Uterus (tissue), 4 donors: ENCODE data around the gene CHMP4A. TPM values are rescaled to one million over a fixed set of nuclear protein-coding genes. Genes with fewer than 3 reads are reported as not detected.
"Not testable (repeated sequence)": the region's sequence is repeated elsewhere in the genome, so short reads cannot be mapped to it uniquely, and the experiment has no call there.

Experiments used
- DNase-seq, 2 donors: peaks; one replicate each; pipeline ENCODE4 v3.0.0-alpha.2; 2019 to 2020
- H3K27ac ChIP-seq, 2 donors: fragments of 200-600 bp; sonication (generic); 1 replicate in 1 of 2; 2 replicates in 1 of 2; pipeline ENCODE4 v1.5.1; 2016 to 2018
- H3K27me3 ChIP-seq, 2 donors: fragments of 200-600 bp; sonication (generic); one replicate each; pipeline ENCODE4 v1.5.1; 2018 to 2019; ENCODE audit warnings: control low read depth in 1 of 2
- H3K36me3 ChIP-seq, 2 donors: fragments of 200-600 bp; sonication (generic); one replicate each; pipeline ENCODE4 v1.5.1; 2019; ENCODE audit warnings: control low read depth in 1 of 2
- H3K4me1 ChIP-seq, 2 donors: fragments of 200-600 bp; sonication (generic); one replicate each; pipeline ENCODE4 v1.5.1; 2018 to 2019; ENCODE audit warnings: control low read depth in 1 of 2
- H3K4me3 ChIP-seq, 2 donors: fragments of 200-600 bp; sonication (generic); 1 replicate in 1 of 2; 2 replicates in 1 of 2; pipeline ENCODE4 v1.5.1; 2018 to 2019; ENCODE audit warnings: mild to moderate bottlenecking in 1 of 2
- H3K9me3 ChIP-seq, 2 donors: fragments of 200-600 bp; sonication (generic); one replicate each; pipeline ENCODE4 v1.5.1; 2019; ENCODE audit warnings: control low read depth in 1 of 2
- POLR2A ChIP-seq, 2 donors: fragments of 450-650 bp; IDR thresholded peaks; one replicate each; pipeline ENCODE4 v1.6.1; 2016; ENCODE audit warnings: antibody characterized with exemption in 2 of 2, mild to moderate bottlenecking in 1 of 2, moderate library complexity in 1 of 2
- intact Hi-C: fragments of 100-400 bp; cut with DNase I; formaldehyde crosslinking; loops from one replicate; pipeline ENCODE4 v1.15.1; 2023; ENCODE audit warnings: low total_unique reads
- total RNA-seq, 4 donors: library from RNA; depleted of rRNA in 3 of 4; stranded (reverse); fragments of >200 nt in 3 of 4; gene quantifications; one replicate each; pipeline versions ENCODE4 v1.1.0 to v1.2.4, GENCODE V29; 2014 to 2023
- TF ChIP-seq, protein P1 (sequence below), 4 experiments: fragments of 200-600 bp in 2 of 4; fragments of 450-650 bp in 2 of 4; sonication (generic) in 2 of 4; IDR thresholded peaks; one replicate each; pipeline ENCODE4 v1.5.1; 2016 to 2019; ENCODE audit warnings: antibody characterized with exemption in 4 of 4, mild to moderate bottlenecking in 2 of 4, moderate library complexity in 1 of 4
- donor health status: DM: yes; HTN: yes; CAD: no.

CHMP4A gene
- total RNA-seq, 4 donors from 2014 or later: 6.8 to 53.3 (median 33.9) TPM

DNA sequence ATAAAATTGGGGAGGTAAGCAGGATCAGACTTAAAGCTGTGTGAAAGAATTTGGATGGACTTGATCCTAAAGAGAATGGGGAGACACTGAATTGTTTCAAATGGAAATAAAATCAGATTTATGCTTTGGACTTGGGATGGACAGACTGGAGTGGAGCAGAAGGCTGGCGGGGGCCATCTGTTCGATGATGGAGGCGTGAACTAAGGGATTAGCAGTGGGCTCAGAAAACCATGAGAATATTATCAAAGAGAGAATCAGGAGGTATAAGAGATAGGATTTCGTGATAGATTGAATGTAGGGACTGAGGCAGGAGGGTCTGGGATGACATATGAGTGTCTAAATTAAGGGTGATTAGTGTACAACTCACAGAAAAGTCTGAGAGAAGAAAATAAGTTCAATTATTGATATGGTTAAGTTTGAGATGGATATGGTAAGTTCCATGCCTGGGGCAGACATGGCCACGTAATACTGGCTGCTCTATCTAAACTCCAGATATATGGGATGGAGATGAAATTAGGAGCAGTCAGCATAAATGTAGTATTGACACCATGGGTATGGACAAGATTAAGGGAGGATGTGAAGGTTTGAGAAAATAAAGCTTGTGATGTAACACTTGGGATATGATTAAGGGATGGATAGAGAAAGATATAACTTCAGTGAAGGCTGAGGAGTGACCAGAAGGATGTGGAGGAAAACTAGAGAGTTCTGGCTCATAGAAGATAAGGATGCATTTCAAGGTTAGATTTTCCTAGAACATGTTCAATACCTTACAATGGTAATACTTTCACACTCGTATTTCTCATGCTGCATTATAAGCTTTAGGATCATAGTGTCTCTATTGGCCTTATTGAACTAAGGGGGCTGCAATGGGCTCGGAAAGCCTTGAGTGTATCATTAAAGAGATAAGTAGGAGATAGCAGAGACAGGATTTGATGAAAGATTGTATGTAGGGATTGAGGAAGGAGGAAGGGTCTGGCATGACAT, 8.8 kb downstream of the CHMP4A start:
- Histone ChIP-seq H3K27ac (no peak overlapping the region), H3K36me3 (no peaks in the 10 kb centered on the region), H3K27me3 (no peaks in the 10 kb centered on the region), H3K4me3 (no peak overlapping the region), H3K9me3 (no peaks in the 10 kb centered on the region), H3K4me1 (no peaks in the 10 kb centered on the region)
- no peak for TF ChIP-seq POLR2A (IDR thresholded peaks at IDR 0.05)
- intact Hi-C loops: no loop called here
- no peak for DNase-seq

DNA sequence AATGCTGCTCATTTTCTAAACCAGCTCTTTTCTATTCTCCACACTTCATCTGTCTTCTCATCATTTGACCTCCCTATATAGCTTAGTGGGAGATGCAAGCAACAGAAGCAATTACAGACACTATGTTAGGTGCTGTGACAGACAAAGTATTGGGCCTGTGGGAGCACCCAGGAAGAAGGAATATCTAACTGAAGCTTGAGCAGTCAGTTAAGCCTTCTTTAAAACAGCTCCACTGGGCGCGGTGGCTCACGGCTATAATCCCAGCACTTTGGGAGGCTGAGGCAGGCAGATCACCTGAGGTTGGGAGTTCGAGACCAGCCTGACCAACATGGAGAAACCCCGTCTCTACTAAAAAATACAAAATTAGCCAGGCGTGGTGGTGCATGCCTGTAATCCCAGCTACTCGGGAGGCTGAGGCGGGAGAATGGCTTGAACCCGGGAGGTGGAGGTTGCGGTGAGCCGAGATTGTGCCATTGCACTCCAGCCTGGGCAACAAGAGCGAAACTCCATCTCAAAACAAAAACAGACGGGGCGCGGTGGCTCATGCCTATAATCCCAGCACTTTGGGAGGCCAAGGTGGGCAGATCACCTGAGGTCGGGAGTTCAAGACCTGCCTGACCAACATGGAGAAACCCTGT, 9.9 kb downstream of the CHMP4A start:
- H3K36me3 ChIP-seq, intact Hi-C loops, H3K4me1 ChIP-seq, DNase-seq, H3K27ac ChIP-seq, H3K9me3 ChIP-seq, H3K4me3 ChIP-seq, H3K27me3 ChIP-seq: not testable (repeated sequence)

DNA sequence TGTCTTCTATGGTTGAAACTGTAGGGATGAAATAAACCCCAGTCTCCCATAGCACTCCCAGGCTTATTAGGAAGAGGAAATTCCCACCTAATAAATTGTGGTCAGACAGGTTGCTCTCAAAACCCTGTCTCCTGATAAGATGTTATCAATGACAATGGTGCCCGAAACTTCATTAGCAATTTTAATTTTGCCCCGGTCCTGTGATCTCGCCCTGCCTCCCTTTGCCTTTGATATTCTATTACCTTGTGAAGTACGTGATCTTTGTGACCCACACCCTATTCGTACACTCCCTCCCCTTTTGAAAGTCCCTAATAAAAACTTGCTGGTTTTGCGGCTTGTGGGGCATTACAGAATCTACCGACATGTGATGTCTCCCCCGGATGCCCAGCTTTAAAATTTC, 10.8 kb downstream of the CHMP4A start:
- H3K9me3 ChIP-seq, H3K36me3 ChIP-seq, intact Hi-C loops, H3K27me3 ChIP-seq, H3K27ac ChIP-seq, DNase-seq, H3K4me1 ChIP-seq, H3K4me3 ChIP-seq: not testable (repeated sequence)

DNA sequence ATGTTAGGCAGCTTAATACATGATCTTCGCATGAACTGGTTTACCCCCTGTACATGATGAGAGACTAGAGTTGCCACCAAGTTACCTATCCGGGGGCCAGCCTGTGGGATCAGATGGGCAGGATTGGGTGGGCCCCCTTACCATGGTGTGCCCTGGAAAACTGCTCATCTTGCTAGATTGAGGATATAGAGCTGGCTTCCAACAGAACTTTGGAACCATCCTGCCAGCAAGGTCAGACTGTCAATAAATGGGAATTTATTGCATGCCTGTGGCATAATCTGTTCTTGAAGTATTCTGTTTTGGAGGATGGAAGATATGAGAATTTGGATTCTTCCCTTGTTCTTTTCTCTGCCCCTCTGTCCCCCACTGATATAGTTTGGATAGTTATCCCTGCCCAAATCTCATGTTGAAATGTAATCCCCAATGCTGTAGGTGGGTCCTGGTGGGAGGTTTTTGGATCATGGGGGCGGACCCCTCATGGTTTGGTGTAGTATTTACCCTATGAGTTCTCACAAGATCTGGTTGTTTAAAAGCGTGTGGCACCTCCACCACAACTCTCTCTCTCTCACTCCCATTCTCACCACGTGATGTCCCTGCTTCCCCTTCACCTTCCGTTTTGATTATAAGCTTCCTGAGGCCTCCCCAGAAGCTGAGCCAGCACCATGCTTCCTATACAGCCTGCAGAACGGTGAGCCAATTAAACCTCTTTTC, 14.3 kb downstream of the CHMP4A start:
- no peak for TF ChIP-seq POLR2A (IDR thresholded peaks at IDR 0.05)
- TF ChIP-seq, protein P1, sequence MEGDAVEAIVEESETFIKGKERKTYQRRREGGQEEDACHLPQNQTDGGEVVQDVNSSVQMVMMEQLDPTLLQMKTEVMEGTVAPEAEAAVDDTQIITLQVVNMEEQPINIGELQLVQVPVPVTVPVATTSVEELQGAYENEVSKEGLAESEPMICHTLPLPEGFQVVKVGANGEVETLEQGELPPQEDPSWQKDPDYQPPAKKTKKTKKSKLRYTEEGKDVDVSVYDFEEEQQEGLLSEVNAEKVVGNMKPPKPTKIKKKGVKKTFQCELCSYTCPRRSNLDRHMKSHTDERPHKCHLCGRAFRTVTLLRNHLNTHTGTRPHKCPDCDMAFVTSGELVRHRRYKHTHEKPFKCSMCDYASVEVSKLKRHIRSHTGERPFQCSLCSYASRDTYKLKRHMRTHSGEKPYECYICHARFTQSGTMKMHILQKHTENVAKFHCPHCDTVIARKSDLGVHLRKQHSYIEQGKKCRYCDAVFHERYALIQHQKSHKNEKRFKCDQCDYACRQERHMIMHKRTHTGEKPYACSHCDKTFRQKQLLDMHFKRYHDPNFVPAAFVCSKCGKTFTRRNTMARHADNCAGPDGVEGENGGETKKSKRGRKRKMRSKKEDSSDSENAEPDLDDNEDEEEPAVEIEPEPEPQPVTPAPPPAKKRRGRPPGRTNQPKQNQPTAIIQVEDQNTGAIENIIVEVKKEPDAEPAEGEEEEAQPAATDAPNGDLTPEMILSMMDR (IDR thresholded peaks at IDR 0.05): no peak
- no peak for DNase-seq
- intact Hi-C loops: no loop called here

DNA sequence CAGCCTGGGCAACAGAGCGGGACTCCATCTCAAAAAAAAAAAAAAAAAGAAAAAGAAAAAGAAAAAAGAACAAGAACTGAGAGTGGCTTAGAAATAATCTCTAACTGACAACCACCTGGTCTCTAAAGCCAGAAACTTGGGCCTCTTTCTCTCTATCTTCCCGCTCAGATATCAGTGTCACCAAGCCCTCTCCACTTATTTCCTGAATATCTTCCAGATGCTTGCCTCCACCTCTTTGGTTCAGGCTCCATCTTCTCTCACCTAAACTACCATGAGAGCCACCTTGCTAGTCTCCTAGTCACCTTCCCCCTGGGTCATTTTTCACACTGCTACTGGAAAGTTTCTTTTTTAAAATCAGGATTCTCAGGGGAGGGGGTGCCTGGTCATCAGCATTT, 16.2 kb downstream of the CHMP4A start:
- Histone ChIP-seq H3K4me3 (no peak overlapping the region), H3K4me1 (no peaks in the 10 kb centered on the region), H3K36me3 (no peaks in the 10 kb centered on the region), H3K27me3 (no peaks in the 10 kb centered on the region), H3K9me3 (no peaks in the 10 kb centered on the region), H3K27ac (no peak overlapping the region)
- TF ChIP-seq POLR2A (IDR thresholded peaks at IDR 0.05): no peak
- TF ChIP-seq, protein P1 (IDR thresholded peaks at IDR 0.05): no peak
- DNase-seq: no peak
- intact Hi-C loops: no loop called here

More for the DNA sequence above, 14.3 kb downstream of the CHMP4A start:
- H3K27me3 ChIP-seq: no peaks in the 10 kb centered on the region
- H3K36me3 ChIP-seq: no peaks in the 10 kb centered on the region
- no peaks in the 10 kb centered on the region for H3K4me1 ChIP-seq
- H3K4me3 ChIP-seq: no peak overlapping the region
- no peak overlapping the region for H3K27ac ChIP-seq
- no peaks in the 10 kb centered on the region for H3K9me3 ChIP-seq

DNA sequence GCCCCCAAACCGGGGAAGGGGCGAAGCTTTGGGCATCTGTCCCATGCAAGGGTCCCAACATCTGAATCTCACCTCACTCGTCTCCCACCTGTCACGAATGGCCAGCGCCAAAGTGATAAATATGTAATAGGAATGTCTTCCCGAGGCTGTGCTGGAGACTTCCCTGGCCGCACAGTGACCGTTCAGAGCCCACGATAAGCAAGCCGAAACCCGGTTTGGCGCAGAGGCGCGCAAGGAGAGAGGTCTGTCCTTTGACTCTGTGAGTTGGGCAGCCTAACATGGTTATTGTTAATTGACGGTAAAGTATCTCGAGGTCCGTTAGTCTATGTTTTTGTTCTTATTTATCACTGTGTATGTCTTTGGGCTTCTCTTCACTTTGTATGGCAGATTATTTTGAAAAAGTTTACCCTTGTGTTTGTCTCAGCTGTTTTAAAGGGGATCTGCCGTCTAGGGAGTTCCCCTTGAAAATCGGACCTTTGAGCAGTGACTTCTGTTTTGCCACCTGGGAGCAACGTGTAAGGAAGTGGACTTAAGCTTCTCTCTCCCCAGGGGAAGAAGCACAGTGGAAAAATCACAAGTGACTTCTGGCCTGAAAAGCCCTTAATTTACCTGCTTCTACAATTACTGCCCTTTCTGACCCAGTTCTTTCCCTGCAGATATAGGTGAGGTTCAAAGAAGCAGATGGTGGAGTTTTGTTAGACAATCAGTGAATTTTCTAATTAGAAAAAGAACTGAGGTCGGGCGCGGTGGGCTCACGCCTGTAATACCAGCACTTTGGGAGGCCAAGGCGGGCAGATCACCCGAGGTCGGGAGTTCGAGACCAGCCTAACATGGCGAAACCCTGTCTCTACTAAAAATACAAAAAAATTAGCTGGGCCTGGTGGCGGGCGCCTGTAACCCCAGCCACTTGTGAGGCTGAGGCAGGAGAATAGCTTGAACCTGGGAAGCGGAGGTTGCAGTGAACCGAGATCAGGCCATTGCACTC, 16.9 kb downstream of the CHMP4A start:
- no peak for DNase-seq
- intact Hi-C loops: no loop called here

More for the DNA sequence above, 16.9 kb downstream of the CHMP4A start:
- H3K4me3 ChIP-seq: peak overlapping the region; percentile 77 to 91
- H3K4me1 ChIP-seq: no peaks in the 10 kb centered on the region
- TF ChIP-seq, protein P1 (IDR thresholded peaks at IDR 0.05): no peak
- no peak for TF ChIP-seq POLR2A (IDR thresholded peaks at IDR 0.05)
- H3K36me3 ChIP-seq: no peaks in the 10 kb centered on the region
- H3K27me3 ChIP-seq: no peaks in the 10 kb centered on the region
- peak overlapping the region; percentile 94 to 95 for H3K27ac ChIP-seq
- H3K9me3 ChIP-seq: no peaks in the 10 kb centered on the region
